ENCODE results near the gene PNMA6E. TPM values are rescaled to one million over a fixed set of nuclear protein-coding genes. Genes with fewer than 3 reads are reported as not detected.
A peak's percentile ranks its signal among the peaks of the same experiment; 100 is the strongest.

PNMA6E gene
- total RNA-seq, 6 donors from 2014 or later, result 0.09 to 0.44 (median 0.10) TPM; not detected in 3

DNA sequence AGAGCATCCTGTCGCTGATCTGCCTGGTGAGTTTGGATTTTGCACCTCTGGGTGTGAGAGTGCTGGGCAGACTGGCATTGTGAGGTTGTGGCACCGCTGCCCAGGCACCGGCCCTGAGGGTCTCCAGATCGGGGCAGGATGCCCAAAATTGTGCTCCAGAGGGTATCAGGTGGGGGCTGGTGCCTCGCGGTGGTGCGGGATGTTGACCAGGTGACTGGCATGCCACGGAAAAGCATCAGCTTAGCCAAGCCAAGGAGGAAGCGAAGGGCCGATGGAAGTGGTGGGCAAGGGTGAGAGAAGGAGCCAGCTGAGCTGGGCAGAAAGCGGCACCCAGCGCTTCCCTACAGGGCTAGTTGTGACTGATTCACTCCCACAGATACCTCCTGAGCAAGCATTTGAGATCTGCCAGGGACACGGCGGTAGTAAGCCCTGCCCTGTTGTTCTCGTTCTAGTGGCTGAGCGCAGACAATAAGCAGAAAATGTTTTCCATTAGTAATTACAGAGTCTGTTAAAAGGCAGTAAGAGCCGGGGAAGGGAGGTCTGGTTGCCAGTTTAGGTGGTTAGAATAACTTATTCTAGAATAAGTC, 10.9 kb upstream of the PNMA6E start:
- 50 to 70% methylated on average over 1 to 17 of the region's 17 CpGs for WGBS, 2 donors
- TF ChIP-seq POLR2A (IDR thresholded peaks at IDR 0.05) (no peak), EP300 (IDR thresholded peaks at IDR 0.05) (no peak), POLR2AphosphoS5 (IDR thresholded peaks at IDR 0.05) (no peak), CTCF (IDR thresholded peaks at IDR 0.05) (no peak)
- H3K36me3 ChIP-seq, result no peaks in the 10 kb centered on the region
- H3K27me3 ChIP-seq, result no peaks in the 10 kb centered on the region
- peak overlapping the region; percentile 20 to 67 (median 52) for H3K4me3 ChIP-seq
- peak overlapping the region in 3 of 4 donors; percentile 57 to 64 (median 61) for H3K27ac ChIP-seq
- H3K9me3 ChIP-seq, result no peaks in the 10 kb centered on the region
- DNase-seq, result no peak
- ATAC-seq (ENCODE audit: low FRiP score in 2 of 2), result no peak
- H3K4me1 ChIP-seq, result peaks cover 0 to 13% (median 4%) of the 10 kb centered on the region in 4 donors

DNA sequence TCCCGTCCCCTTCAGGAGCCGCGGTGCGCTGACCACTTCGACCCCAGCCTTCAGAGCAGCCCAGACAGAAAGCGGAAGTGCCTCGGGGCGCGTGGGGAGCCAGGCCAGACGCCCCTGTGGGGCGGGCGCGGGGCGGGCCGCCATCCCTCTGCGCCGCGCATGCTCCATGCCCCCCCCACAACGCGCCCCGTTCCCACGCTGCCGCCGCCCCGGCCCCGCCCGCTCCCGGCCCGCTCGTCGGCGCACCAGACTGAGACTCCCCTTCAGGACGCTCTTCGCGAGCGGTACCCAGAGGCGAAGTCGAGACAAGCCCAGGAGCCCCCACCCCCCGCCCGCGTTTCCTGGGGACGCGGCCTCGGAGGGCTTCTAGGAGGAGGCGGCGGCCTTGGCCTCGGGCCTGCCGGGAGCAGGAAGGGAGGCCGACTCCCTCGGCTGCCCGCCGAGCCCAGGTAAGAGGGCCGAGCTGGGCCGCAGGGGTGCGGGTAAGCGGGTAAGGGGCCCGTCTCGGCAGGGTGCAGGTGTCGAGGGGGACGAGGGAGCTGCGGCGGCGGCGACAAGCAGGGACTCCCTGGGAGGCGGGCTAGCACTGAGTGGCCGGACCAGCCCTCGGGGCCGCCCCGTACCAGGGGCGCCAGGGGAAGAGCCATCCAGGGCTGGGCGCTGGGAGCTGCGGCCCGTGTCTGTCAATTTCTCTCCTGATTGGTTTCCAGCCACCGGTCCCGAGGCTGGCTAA, 10.3 kb upstream of the PNMA6E start, which contains the start of gene ZFP92:
ZFP92 (plus strand) TSS at position 218 of the 733 bp plus-strand sequence. CDS start 6,851 bp downstream, outside the sequence.
- 49% methylated on average over 38 of the region's 75 CpGs; no CpG with 5 or more reads in 1 of the 2 donors for WGBS, 2 donors
- H3K27ac ChIP-seq, result peak within 1 kb of the TSS; percentile 18 to 64 (median 59)
- ATAC-seq (ENCODE audit: low FRiP score in 2 of 2) (peak in 1 of 2 donors; percentile 90), DNase-seq (peak; percentile 36 to 92)
- no peak for TF ChIP-seq EP300 (IDR thresholded peaks at IDR 0.05)
- no peak for TF ChIP-seq CTCF (IDR thresholded peaks at IDR 0.05)
- TF ChIP-seq POLR2AphosphoS5 (IDR thresholded peaks at IDR 0.05), result no peak
- TF ChIP-seq POLR2A (IDR thresholded peaks at IDR 0.05), result no peak
- H3K4me3 ChIP-seq, result peak within 1 kb of the TSS; percentile 37 to 67 (median 52)
- H3K27me3 ChIP-seq, result no peaks in the 10 kb centered on the region
- peaks cover 0 to 13% (median 4%) of the 10 kb centered on the region in 4 donors for H3K4me1 ChIP-seq
- no peaks in the 10 kb centered on the region for H3K9me3 ChIP-seq
- H3K36me3 ChIP-seq, result no peaks in the 10 kb centered on the region

- DNase-seq, result no peak
- peak overlapping the region in 3 of 4 donors; percentile 46 to 67 (median 58) for H3K4me3 ChIP-seq
- WGBS, 2 donors, result 63 to 70% methylated on average over 5 to 12 of the region's 12 CpGs
- H3K36me3 ChIP-seq, result no peaks in the 10 kb centered on the region
- H3K4me1 ChIP-seq, result peaks cover 0 to 13% (median 4%) of the 10 kb centered on the region in 4 donors
- no peaks in the 10 kb centered on the region for H3K27me3 ChIP-seq
- no peaks in the 10 kb centered on the region for H3K9me3 ChIP-seq
- peak overlapping the region in 2 of 4 donors; percentile 61 to 64 for H3K27ac ChIP-seq
- ATAC-seq (ENCODE audit: low FRiP score in 2 of 2), result no peak
- no peak for TF ChIP-seq EP300 (IDR thresholded peaks at IDR 0.05)
These were observed 9.7 kb upstream of the PNMA6E start for GRCh38 chrX:153410888-153411254.

GRCh38 chrX:153410373-153410772, 9.2 kb upstream of the PNMA6E start:
- H3K27me3 ChIP-seq, result no peaks in the 10 kb centered on the region

More at GRCh38 chrX:153410373-153410772, 9.2 kb upstream of the PNMA6E start:
- no peak for ATAC-seq (ENCODE audit: low FRiP score in 2 of 2)
- Histone ChIP-seq H3K27ac (no peak overlapping the region), H3K4me3 (no peak overlapping the region), H3K36me3 (no peaks in the 10 kb centered on the region), H3K9me3 (no peaks in the 10 kb centered on the region), H3K4me1 (peaks cover 0 to 13% (median 4%) of the 10 kb centered on the region in 4 donors)
- TF ChIP-seq EP300 (IDR thresholded peaks at IDR 0.05) (no peak), CTCF (IDR thresholded peaks at IDR 0.05) (no peak), POLR2AphosphoS5 (IDR thresholded peaks at IDR 0.05) (no peak), POLR2A (IDR thresholded peaks at IDR 0.05) (no peak)
- 83 to 87% methylated on average over 8 to 15 of the region's 15 CpGs for WGBS, 2 donors
- DNase-seq, result no peak

Measured in upper lobe of left lung (tissue), 6 donors.